Measurements from ENCODE around the gene TREM2. TPM values are rescaled to one million over a fixed set of nuclear protein-coding genes. Genes with fewer than 3 reads are reported as not detected.

The TREM2 gene
- total RNA-seq, 1 donor: under 0.01 TPM

DNA sequence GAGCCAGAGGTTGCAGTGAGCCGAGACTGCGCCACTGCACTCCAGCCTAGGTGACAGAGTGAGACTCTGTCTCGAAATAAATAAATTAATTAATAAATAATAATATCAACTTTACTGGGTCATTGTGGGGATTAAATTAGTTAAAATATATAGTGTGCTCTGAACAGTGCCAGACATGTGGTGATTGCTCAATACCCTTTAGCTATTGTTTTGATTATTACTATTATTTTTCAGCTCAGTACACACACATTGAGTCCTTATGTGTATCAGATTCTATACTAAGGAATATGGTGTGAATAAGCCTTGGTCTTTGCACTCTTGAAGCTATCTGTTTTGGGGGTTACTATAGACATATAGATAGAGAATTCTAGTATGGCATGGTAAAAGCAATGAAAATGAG lies 37.6 kb downstream of the TREM2 start:
- H3K27me3 ChIP-seq (ENCODE audit: insufficient read depth, low read length): no peaks in the 10 kb centered on the region
- TF ChIP-seq, protein P1, sequence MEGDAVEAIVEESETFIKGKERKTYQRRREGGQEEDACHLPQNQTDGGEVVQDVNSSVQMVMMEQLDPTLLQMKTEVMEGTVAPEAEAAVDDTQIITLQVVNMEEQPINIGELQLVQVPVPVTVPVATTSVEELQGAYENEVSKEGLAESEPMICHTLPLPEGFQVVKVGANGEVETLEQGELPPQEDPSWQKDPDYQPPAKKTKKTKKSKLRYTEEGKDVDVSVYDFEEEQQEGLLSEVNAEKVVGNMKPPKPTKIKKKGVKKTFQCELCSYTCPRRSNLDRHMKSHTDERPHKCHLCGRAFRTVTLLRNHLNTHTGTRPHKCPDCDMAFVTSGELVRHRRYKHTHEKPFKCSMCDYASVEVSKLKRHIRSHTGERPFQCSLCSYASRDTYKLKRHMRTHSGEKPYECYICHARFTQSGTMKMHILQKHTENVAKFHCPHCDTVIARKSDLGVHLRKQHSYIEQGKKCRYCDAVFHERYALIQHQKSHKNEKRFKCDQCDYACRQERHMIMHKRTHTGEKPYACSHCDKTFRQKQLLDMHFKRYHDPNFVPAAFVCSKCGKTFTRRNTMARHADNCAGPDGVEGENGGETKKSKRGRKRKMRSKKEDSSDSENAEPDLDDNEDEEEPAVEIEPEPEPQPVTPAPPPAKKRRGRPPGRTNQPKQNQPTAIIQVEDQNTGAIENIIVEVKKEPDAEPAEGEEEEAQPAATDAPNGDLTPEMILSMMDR (IDR thresholded peaks at IDR 0.05; ENCODE audit: extremely low read depth, low read depth, low read length): no peak
- no peak overlapping the region for H2AFZ ChIP-seq (ENCODE audit: low read length)
- no peak overlapping the region for H3K27ac ChIP-seq (ENCODE audit: low read depth, low read length)
- no peaks in the 10 kb centered on the region for H3K4me1 ChIP-seq (ENCODE audit: insufficient read depth, low read length)
- no peaks in the 10 kb centered on the region for H3K79me2 ChIP-seq (ENCODE audit: insufficient read depth, low read length)
- no peak overlapping the region for H3K4me3 ChIP-seq (ENCODE audit: insufficient read depth, low read length)
- no peaks in the 10 kb centered on the region for H3K36me3 ChIP-seq (ENCODE audit: insufficient read depth, low read length)
- H3K4me2 ChIP-seq (ENCODE audit: insufficient read depth, low read length): no peak overlapping the region
- no peaks in the 10 kb centered on the region for H4K20me1 ChIP-seq (ENCODE audit: insufficient read depth, low read length)
- no peaks in the 10 kb centered on the region for H3K9me3 ChIP-seq (ENCODE audit: low read depth, low read length)
- DNase-seq (ENCODE audit: insufficient read length, low spot score, missing footprints): no peak

DNA sequence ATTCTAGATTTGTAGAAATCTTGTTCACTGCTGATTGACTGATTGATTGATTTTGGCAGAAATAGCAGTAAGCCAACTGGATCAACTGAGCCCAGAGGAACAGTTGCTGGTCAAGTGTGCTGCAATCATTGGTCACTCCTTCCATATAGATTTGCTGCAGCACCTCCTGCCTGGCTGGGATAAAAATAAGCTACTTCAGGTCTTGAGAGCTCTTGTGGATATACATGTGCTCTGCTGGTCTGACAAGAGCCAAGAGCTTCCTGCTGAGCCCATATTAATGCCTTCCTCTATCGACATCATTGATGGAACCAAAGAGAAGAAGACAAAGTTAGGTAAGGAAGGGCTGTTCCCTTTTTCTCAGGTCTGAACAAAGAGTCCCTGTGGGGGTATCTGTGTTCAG lies 40.0 kb downstream of the TREM2 start:
- no peak for DNase-seq (ENCODE audit: insufficient read length, low spot score, missing footprints)
- Histone ChIP-seq H3K79me2 (ENCODE audit: insufficient read depth, low read length) (no peaks in the 10 kb centered on the region), H3K27me3 (ENCODE audit: insufficient read depth, low read length) (no peaks in the 10 kb centered on the region), H3K4me2 (ENCODE audit: insufficient read depth, low read length) (no peak overlapping the region), H3K36me3 (ENCODE audit: insufficient read depth, low read length) (no peaks in the 10 kb centered on the region), H4K20me1 (ENCODE audit: insufficient read depth, low read length) (no peaks in the 10 kb centered on the region), H3K9me3 (ENCODE audit: low read depth, low read length) (no peaks in the 10 kb centered on the region), H3K27ac (ENCODE audit: low read depth, low read length) (no peak overlapping the region), H3K4me1 (ENCODE audit: insufficient read depth, low read length) (no peaks in the 10 kb centered on the region), H2AFZ (ENCODE audit: low read length) (no peak overlapping the region), H3K4me3 (ENCODE audit: insufficient read depth, low read length) (no peak overlapping the region)
- TF ChIP-seq, protein P1 (IDR thresholded peaks at IDR 0.05; ENCODE audit: extremely low read depth, low read depth, low read length): no peak

DNA sequence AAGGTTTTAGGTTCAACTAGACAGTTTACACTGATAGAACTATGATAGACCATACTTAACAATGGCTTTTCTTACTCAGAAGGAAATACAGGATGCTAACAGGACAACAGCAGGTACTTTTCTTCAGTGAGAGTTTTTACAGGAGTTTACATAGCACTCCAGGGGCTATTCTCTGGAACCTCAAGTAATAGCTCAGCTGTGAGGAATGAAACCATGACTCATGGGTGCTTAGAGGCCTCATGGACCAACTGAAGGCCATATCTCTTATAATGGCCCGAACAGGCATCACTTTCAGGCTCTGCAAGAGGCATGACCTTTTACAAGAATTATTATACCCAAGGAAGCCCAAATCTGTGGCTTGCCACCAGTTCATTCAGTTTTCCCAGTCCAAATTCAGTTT lies 40.5 kb downstream of the TREM2 start:
- Histone ChIP-seq H3K9me3 (ENCODE audit: low read depth, low read length) (no peaks in the 10 kb centered on the region), H3K4me1 (ENCODE audit: insufficient read depth, low read length) (no peaks in the 10 kb centered on the region), H3K79me2 (ENCODE audit: insufficient read depth, low read length) (no peaks in the 10 kb centered on the region), H3K27me3 (ENCODE audit: insufficient read depth, low read length) (no peaks in the 10 kb centered on the region), H3K36me3 (ENCODE audit: insufficient read depth, low read length) (no peaks in the 10 kb centered on the region), H3K27ac (ENCODE audit: low read depth, low read length) (no peak overlapping the region), H3K4me2 (ENCODE audit: insufficient read depth, low read length) (no peak overlapping the region), H3K4me3 (ENCODE audit: insufficient read depth, low read length) (no peak overlapping the region), H4K20me1 (ENCODE audit: insufficient read depth, low read length) (no peaks in the 10 kb centered on the region), H2AFZ (ENCODE audit: low read length) (no peak overlapping the region)
- TF ChIP-seq, protein P1 (IDR thresholded peaks at IDR 0.05; ENCODE audit: extremely low read depth, low read depth, low read length): no peak
- DNase-seq (ENCODE audit: insufficient read length, low spot score, missing footprints): no peak

DNA sequence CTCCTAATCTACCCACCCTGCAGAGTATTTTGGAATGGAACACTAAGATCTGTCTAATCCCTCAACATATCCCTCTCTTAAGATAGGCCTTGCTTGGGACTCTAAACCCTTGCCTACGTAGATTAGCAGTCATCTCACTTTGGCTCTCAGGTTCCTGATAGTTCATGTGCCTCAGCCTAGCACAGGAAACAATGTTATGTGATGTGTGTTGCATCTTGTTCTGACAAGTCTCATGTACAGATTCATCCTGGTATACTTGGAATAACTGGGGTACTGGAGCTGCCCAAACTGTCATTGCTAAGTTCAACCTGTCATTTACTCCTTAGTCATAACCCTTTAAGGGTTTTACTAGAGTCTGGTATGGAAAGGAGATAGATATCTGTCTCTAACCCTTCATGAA lies 42.9 kb downstream of the TREM2 start:
- H2AFZ ChIP-seq (ENCODE audit: low read length): no peak overlapping the region
- no peaks in the 10 kb centered on the region for H4K20me1 ChIP-seq (ENCODE audit: insufficient read depth, low read length)
- DNase-seq (ENCODE audit: insufficient read length, low spot score, missing footprints): no peak
- H3K4me2 ChIP-seq (ENCODE audit: insufficient read depth, low read length): no peak overlapping the region
- no peak overlapping the region for H3K4me3 ChIP-seq (ENCODE audit: insufficient read depth, low read length)
- no peaks in the 10 kb centered on the region for H3K79me2 ChIP-seq (ENCODE audit: insufficient read depth, low read length)
- no peaks in the 10 kb centered on the region for H3K9me3 ChIP-seq (ENCODE audit: low read depth, low read length)
- H3K4me1 ChIP-seq (ENCODE audit: insufficient read depth, low read length): no peaks in the 10 kb centered on the region
- no peaks in the 10 kb centered on the region for H3K36me3 ChIP-seq (ENCODE audit: insufficient read depth, low read length)
- TF ChIP-seq, protein P1 (IDR thresholded peaks at IDR 0.05; ENCODE audit: extremely low read depth, low read depth, low read length): no peak
- H3K27me3 ChIP-seq (ENCODE audit: insufficient read depth, low read length): no peaks in the 10 kb centered on the region
- H3K27ac ChIP-seq (ENCODE audit: low read depth, low read length): no peak overlapping the region

Measured in osteoblast (primary cell).